ENCODE measurements around the gene FAM221B.
A peak's percentile ranks its signal among the peaks of the same experiment; 100 is the strongest.

Gene FAM221B

GRCh38 chr9:35845824-35846771 is 17.6 kb upstream of the FAM221B start:
- no peak for DNase-seq

GRCh38 chr9:35844628-35845270 is 16.2 kb upstream of the FAM221B start:
- peak; percentile 61 for DNase-seq

DNA sequence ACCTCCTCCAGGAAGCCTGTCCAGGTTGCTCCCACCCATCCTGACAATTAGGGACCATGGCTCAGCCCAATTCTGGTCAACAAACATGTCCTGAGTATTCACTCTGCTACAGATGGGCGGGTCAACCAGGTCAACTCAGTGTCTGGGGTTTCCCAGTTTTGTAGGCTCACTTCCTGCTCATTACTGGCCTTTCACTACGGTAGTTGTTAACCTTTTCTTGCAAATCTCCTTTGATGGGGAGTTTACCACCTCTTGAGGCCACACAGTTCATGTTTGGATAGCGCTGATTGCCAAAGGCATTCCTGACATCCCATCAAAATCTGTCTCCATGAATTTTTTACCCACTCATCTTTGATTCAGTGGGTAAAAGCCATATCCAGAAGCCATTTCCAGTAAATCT is 14.3 kb upstream of the FAM221B start:
- no peak for DNase-seq

DNA sequence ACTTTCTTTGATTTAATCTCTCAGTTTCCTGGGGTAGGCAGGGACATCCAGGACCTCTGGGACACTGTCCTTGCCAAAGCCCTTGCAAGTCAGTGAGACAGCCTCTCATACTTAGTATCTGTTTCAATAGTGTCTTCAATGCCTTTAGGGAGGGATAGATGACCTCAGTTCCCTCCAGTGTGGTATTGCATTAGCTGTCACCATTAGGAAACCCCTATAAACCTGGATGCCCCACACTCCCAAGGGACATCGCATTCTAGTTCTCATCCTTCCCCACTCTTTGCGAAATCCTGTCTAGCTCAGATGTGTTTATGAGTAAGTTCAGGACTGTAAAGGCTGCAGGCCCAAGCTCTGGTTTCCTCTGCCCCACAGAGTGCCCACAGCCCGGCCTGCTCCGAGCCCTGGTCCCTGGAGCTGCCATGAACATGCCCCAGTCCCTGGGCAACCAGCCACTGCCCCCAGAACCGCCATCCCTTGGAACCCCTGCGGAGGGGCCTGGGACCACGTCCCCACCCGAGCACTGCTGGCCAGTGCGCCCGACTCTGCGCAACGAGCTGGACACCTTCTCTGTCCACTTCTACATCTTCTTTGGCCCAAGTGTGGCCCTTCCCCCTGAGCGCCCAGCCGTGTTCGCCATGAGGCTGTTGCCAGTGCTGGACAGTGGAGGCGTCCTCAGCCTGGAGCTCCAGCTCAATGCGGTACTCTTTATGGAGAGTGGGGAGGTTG is 13.7 kb upstream of the FAM221B start:
- DNase-seq, result no peak

DNA sequence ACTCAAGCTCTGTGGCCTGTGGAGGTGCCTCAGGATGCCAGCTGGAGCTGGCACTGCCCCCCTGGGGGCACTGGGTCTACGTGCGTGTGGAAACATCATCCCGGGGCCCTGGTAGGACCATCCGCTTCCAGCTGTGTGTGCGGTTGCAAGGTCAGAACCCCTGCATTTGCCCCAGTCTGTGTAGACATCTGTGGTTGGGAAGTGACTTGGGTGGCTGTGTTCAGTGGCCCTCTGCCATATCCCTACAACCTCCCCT is 13.0 kb upstream of the FAM221B start:
- DNase-seq, result no peak

GRCh38 chr9:35840881-35841644 is 12.5 kb upstream of the FAM221B start:
- DNase-seq, result no peak

GRCh38 chr9:35839926-35840325 is 11.4 kb upstream of the FAM221B start:
- no peak for DNase-seq

- DNase-seq, result no peak
Measured at GRCh38 chr9:35836595-35836994, 8.1 kb upstream of the FAM221B start.

DNA sequence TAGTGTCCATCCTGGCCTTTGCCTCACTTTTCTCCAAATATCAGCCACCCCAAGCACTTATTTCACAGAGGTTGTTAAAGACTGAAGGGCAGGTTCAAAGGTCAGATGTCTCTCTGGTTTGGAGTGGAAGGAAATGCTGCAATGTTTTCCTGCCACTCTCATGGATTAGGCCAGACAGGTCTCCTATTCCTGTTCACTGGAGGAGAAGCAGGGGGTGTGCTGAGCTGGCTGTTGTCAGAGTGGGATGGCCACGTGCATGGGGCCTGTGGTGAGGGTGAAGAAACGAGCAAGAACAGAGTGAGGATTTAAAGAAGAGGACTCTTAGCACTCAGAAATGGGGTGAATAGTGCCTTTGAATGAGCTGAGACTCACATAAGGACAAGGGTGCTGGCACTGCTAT is 7.2 kb upstream of the FAM221B start:
- no peak for DNase-seq

- no peak for DNase-seq
Measured at GRCh38 chr9:35835216-35835632, 6.7 kb upstream of the FAM221B start.

DNA sequence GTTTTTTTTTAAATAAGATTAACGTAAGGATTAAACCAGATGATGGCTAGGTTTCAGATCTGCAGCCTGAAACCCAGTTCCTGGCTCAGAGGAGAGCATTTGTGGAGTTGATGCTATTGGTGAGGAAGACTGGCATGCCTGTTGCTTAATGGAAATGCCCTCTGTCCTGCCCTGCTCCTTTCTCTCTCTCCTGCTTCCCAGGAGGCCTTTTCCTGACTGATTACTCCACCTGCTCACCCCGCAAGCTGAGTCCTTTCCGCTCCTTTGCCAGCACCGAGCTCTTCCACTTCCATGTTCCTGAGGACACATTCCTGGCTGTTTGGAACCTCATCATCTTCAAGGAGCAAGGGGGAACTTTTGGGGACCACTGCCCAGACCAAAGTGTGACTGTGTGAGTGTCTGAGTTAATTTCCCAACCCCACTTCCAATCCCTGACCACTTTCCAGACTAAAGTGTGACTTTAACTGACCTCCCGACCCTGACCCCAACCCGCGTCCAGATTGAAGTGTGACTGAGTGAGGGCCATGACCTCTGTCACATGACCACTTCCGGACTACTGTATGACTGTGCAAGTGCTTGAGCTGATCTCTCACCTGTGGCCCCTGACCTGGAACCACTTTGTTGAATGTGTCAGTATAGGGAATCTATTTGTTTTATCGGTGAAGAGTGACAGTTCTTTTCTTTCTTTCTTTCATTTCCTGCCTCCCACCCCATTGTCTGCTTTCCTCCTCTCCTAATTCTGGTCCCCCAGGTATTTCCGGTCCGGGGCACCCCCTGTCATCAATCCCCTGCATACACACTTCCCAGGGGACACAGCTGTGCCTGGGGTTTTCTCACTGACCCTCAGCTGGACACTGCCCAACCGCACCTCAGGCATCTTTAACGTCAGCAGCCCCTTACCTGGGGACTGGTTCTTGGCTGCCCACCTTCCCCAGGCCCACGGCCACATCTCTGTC is 6.0 kb upstream of the FAM221B start:
- DNase-seq, result no peak

GRCh38 chr9:35832814-35833213 is 4.3 kb upstream of the FAM221B start:
- DNase-seq, result no peak

GRCh38 chr9:35831040-35831439 is 2.5 kb upstream of the FAM221B start:
- DNase-seq, result no peak

DNA sequence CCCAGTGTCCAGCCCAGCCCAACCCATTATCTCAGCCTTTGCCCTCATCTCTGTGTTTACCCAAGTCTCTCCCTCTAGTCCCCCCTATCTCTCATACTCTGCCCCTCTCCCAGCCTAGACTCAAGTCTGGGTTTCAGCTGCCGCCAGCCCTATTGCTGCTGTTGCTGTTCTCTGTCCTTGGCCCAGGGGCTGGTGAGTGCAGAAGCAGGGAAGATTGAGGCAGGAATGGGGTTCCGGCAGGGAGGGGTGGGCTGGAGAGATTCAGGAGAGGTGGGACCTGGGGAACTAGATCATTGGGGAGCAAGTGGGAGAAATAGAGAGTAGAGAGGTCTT is 1.2 kb upstream of the FAM221B start:
- DNase-seq, result no peak

GRCh38 chr9:35829084-35829763 is 692 bp upstream of the FAM221B start, which contains the start of gene TMEM8B:
Gene TMEM8B (plus strand): TSS chr9:35829228. CDS start chr9:35829448, 220 bp downstream.
- peak; percentile 58 for DNase-seq

GRCh38 chr9:35827486-35827885 is 1.0 kb downstream of the FAM221B start:
- no peak for DNase-seq

DNA sequence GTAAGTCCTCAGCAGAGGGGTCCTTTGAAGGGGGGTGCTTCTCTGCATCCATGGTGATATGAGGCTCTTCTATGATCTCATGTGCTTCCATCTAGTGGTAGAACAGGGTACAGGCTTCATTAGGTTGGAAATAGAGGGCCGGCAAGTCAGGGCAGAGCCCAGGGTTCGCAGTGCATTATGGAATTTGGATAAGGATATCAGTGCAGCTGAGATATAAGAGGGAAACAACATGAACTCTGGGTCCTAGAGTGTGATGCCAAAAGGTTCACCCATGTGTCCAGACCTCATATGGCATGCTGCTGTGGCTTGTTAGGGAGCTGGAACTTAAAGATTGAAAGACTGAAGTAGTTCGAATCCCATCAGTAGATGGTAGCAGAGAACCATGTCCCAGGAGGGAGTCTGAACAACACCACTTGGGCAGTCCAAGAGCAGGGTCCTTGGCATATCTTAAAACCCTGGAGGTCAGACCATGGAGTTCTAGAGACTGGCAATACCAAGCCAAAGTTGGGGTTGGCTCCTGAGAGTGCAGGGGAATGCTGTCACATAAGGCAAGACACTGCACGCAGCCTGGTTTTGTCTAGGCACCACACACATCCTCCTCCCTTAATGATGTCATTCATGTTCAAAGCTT is 2.3 kb downstream of the FAM221B start:
- DNase-seq, result peak; percentile 24

DNA sequence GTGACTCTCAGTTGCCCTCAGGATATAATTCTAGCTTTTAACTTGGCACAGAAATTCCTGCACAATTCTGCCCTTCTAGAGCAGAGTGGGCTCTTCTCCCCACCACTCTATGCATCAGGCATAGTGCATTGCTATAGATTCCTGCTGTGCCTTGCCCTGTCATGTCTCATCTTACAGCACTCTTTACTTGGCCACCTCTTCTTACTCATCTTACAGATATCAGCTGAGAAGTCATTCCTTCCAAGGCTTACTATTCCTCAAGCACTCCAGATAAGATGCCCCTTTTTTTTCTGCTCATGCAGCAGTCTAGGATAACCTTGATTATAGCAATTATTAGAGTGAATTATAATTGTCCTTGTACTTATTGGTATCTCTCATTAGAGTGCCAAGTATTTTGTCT is 5.6 kb downstream of the FAM221B start:
- no peak for DNase-seq

- DNase-seq, result peak; percentile 48
Measured at GRCh38 chr9:35820076-35820475, 8.5 kb downstream of the FAM221B start.

GRCh38 chr9:35818341-35818740 is 10.2 kb downstream of the FAM221B start:
- DNase-seq, result no peak

DNA sequence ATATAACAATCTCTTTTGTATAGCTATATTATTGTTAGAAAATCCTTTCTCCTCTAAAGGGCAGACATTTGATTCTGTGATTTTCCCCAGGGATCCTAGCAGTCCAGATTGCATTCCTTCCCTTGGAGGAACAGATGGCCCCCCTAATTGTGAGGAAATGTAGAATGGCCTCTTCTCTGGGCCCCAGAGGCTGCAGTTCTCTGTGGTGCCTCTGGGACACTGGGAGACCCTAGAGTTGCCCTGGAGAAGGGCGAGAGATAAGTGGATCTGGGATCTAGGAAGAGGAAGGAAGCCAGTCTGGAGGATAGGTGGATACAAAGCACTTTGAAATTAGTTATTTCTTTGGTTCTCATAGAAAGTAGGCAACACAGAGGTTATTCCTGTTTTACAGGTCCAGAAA is 11.8 kb downstream of the FAM221B start:
- DNase-seq, result no peak
